A549 (cell line): ENCODE measurements around the gene HNF1A. TPM values are rescaled to one million over a fixed set of nuclear protein-coding genes. Genes with fewer than 3 reads are reported as not detected.
A peak's percentile ranks its signal among the peaks of the same experiment; 100 is the strongest.

Source experiments
- ATAC-seq, 2 experiments: fragments of 200-7000 bp in 1 of 2; fragments of >200 bp in 1 of 2; cut with Nextera tagmentation in 1 of 2; cut with Tn5 transposase in 1 of 2; 3 replicates each; pipeline versions ENCODE4 v1.8.0 to v1.9.1; 2018 to 2020; ENCODE audit warnings: mild to moderate bottlenecking in 1 of 2, moderate library complexity in 1 of 2
- CTCF ChIA-PET: fragments of 300-600 bp; sonication (Branson Sonifier 250); formaldehyde crosslinking; extraction: SDS; loops from one replicate; lab custom pipeline; 2021; ENCODE audit warnings: antibody characterized with exemption, inconsistent platforms; lab: Yijun Ruan, JAX
- POLR2A ChIA-PET: fragments of 350-600 bp; formaldehyde crosslinking; extraction: SDS; loops from one replicate; lab custom pipeline; 2021; ENCODE audit warnings: antibody characterized with exemption, inconsistent platforms; lab: Yijun Ruan, JAX
- DNase-seq, 2 experiments: peaks; one replicate each; pipeline versions ENCODE4 v3.0.0 to v3.0.0-alpha.2; 2011 to 2016; ENCODE audit warnings: low read depth in 1 of 2, low spot score in 1 of 2
- FAIRE-seq: peaks from 2 replicates; lab custom pipeline; 2011; peaks lifted over from hg19 to GRCh38; lab: Jason Lieb, UNC
- H3K27ac ChIP-seq, 2 experiments: fragments of >200 bp; sonication (Bioruptor Twin); formaldehyde crosslinking; 3 replicates each; pipeline ENCODE4 v1.5.1; 2016 to 2017
- H3K4me1 ChIP-seq: fragments of >200 bp; sonication (Bioruptor Twin); formaldehyde crosslinking; 3 replicates; pipeline ENCODE4 v1.6.1; 2016
- H3K4me2 ChIP-seq: fragments of >200 bp; sonication (Bioruptor Twin); formaldehyde crosslinking; 3 replicates; pipeline ENCODE4 v1.6.1; 2016
- H3K4me3 ChIP-seq: fragments of >200 bp; sonication (Bioruptor Twin); formaldehyde crosslinking; 3 replicates; pipeline ENCODE4 v1.5.1; 2016
- H3K9me3 ChIP-seq: fragments of >200 bp; sonication (Bioruptor Twin); formaldehyde crosslinking; 3 replicates; pipeline ENCODE4 v1.6.1; 2016
- ATOH8 ChIP-seq: fragments of 250-450 bp; sonication (Bioruptor Pico); IDR thresholded peaks from 2 replicates; pipeline ENCODE4 v1.5.0; 2020; ENCODE audit warnings: low read depth, mild to moderate bottlenecking, moderate library complexity
- BCL3 ChIP-seq: fragments of >200 bp; sonication (Bioruptor Twin); formaldehyde crosslinking; IDR thresholded peaks from 3 replicates; pipeline ENCODE4 v1.6.1; 2016
- BHLHE40 ChIP-seq: IDR thresholded peaks from 2 replicates; pipeline ENCODE4 v1.6.1; 2012; ENCODE audit warnings: low read depth, low read length, inconsistent platforms
- CEBPB ChIP-seq, 2 experiments: fragments of >200 bp in 1 of 2; sonication (Bioruptor Twin) in 1 of 2; formaldehyde crosslinking in 1 of 2; IDR thresholded peaks; 2 replicates each; pipeline ENCODE4 v1.6.1; 2012 to 2016
- EHMT2 ChIP-seq: fragments of 200-600 bp; sonication (generic); IDR thresholded peaks from 2 replicates; pipeline ENCODE4 v1.6.1; 2016; ENCODE audit warnings: antibody characterized with exemption, low read depth, mild to moderate bottlenecking, moderate library complexity
- EP300 ChIP-seq, 2 experiments: fragments of >200 bp; sonication (Bioruptor Twin); formaldehyde crosslinking; IDR thresholded peaks; 2 replicates in 1 of 2; 3 replicates in 1 of 2; pipeline ENCODE4 v1.6.1; 2016 to 2017
- ESRRA ChIP-seq: fragments of 150-350 bp; IDR thresholded peaks from 2 replicates; pipeline ENCODE4 v1.6.1; 2014; ENCODE audit warnings: mild to moderate bottlenecking, low read length, borderline replicate concordance
- FOXS1 ChIP-seq: fragments of 250-450 bp; sonication (Bioruptor Pico); IDR thresholded peaks from 2 replicates; pipeline ENCODE4 v1.5.0; 2020; ENCODE audit warnings: mild to moderate bottlenecking, moderate library complexity
- HDAC2 ChIP-seq: fragments of 200-600 bp; sonication (generic); IDR thresholded peaks from 2 replicates; pipeline ENCODE4 v1.6.1; 2016
- HES2 ChIP-seq: fragments of >200 bp; sonication (Bioruptor Twin); formaldehyde crosslinking; IDR thresholded peaks from 2 replicates; pipeline ENCODE4 v1.6.1; 2016
- HEYL ChIP-seq: fragments of 250-450 bp; sonication (Bioruptor Pico); IDR thresholded peaks from 2 replicates; pipeline ENCODE4 v1.8.0; 2021; ENCODE audit warnings: mild to moderate bottlenecking, moderate library complexity
- HMGXB4 ChIP-seq: fragments of 250-450 bp; sonication (Bioruptor Pico); IDR thresholded peaks from 2 replicates; pipeline ENCODE4 v1.5.0; 2021; ENCODE audit warnings: mild to moderate bottlenecking, moderate library complexity, borderline replicate concordance
- HOXA7 ChIP-seq: fragments of 250-450 bp; sonication (Bioruptor Pico); IDR thresholded peaks from 2 replicates; pipeline ENCODE4 v1.5.0; 2020; ENCODE audit warnings: mild to moderate bottlenecking, moderate library complexity
- JUN ChIP-seq, 2 experiments: fragments of >200 bp; sonication (Bioruptor Twin); formaldehyde crosslinking; IDR thresholded peaks; 2 replicates in 1 of 2; 3 replicates in 1 of 2; pipeline ENCODE4 v1.6.1; 2016 to 2017
- KDM1A ChIP-seq: fragments of 200-600 bp; sonication (generic); IDR thresholded peaks from 2 replicates; pipeline ENCODE4 v1.6.1; 2016; ENCODE audit warnings: low read depth, mild to moderate bottlenecking
- MAX ChIP-seq: IDR thresholded peaks from 2 replicates; pipeline ENCODE4 v1.6.1; 2012
- MAZ ChIP-seq: fragments of 150-350 bp; IDR thresholded peaks from 2 replicates; pipeline ENCODE4 v1.6.1; 2014; ENCODE audit warnings: antibody characterized with exemption, low read depth, low read length, borderline replicate concordance
- NR3C1 ChIP-seq: fragments of >200 bp; sonication (Bioruptor Twin); formaldehyde crosslinking; IDR thresholded peaks from 3 replicates; pipeline ENCODE4 v1.6.1; 2017
- PBX3 ChIP-seq: IDR thresholded peaks from 2 replicates; pipeline ENCODE4 v1.6.1; 2012
- RAD21 ChIP-seq, 2 experiments: fragments of >200 bp in 1 of 2; sonication (Bioruptor Twin) in 1 of 2; formaldehyde crosslinking in 1 of 2; IDR thresholded peaks in 1 of 2; conservative IDR thresholded peaks in 1 of 2; 2 replicates in 1 of 2; 3 replicates in 1 of 2; pipeline ENCODE4 v1.6.1; 2012 to 2018; ENCODE audit warnings: inconsistent platforms in 1 of 2
- RARB ChIP-seq: fragments of 250-450 bp; sonication (Bioruptor Pico); IDR thresholded peaks from 2 replicates; pipeline ENCODE4 v1.8.0; 2021; ENCODE audit warnings: mild to moderate bottlenecking, moderate library complexity
- RCOR1 ChIP-seq: fragments of 150-350 bp; IDR thresholded peaks from 2 replicates; pipeline ENCODE4 v1.6.1; 2014; ENCODE audit warnings: antibody characterized with exemption, low read length, low read depth
- RFX5 ChIP-seq: fragments of 450-650 bp; IDR thresholded peaks from 2 replicates; pipeline ENCODE4 v1.7.1; 2014; ENCODE audit warnings: antibody characterized with exemption, mild to moderate bottlenecking, moderate library complexity
- RNF2 ChIP-seq: fragments of 200-600 bp; sonication (generic); IDR thresholded peaks from 2 replicates; pipeline ENCODE4 v1.6.1; 2016; ENCODE audit warnings: low read depth, mild to moderate bottlenecking, antibody characterized with exemption, moderate library complexity, borderline replicate concordance
- SREBF2 ChIP-seq: fragments of 450-650 bp; IDR thresholded peaks from 2 replicates; pipeline ENCODE4 v1.6.1; 2014; ENCODE audit warnings: mild to moderate bottlenecking, moderate library complexity
- TFCP2L1 ChIP-seq: fragments of 250-450 bp; sonication (Bioruptor Pico); IDR thresholded peaks from 2 replicates; pipeline ENCODE4 v1.5.0; 2021; ENCODE audit warnings: mild to moderate bottlenecking
- TP53 ChIP-seq: fragments of 250-450 bp; sonication (Bioruptor Pico); IDR thresholded peaks from 2 replicates; pipeline ENCODE4 v1.5.0; 2021; ENCODE audit warnings: mild to moderate bottlenecking, moderate library complexity
- USF2 ChIP-seq: fragments of 450-650 bp; IDR thresholded peaks from 2 replicates; pipeline ENCODE4 v1.6.1; 2014; ENCODE audit warnings: antibody characterized with exemption
- ZC3H11A ChIP-seq: fragments of 450-650 bp; IDR thresholded peaks from 2 replicates; pipeline ENCODE4 v1.6.1; 2014; ENCODE audit warnings: antibody characterized with exemption, mild to moderate bottlenecking
- ZFP36 ChIP-seq: fragments of 450-650 bp; IDR thresholded peaks from 2 replicates; pipeline ENCODE4 v1.6.1; 2014; ENCODE audit warnings: borderline replicate concordance; ENCODE audit not compliant: partially characterized antibody
- ZNF302 ChIP-seq: fragments of 250-450 bp; sonication (Bioruptor Pico); IDR thresholded peaks from 2 replicates; pipeline ENCODE4 v1.9.0; 2021; ENCODE audit warnings: inconsistent platforms, mild to moderate bottlenecking, moderate library complexity
- ZSCAN20 ChIP-seq: fragments of 250-450 bp; sonication (Bioruptor Pico); IDR thresholded peaks from 2 replicates; pipeline ENCODE4 v1.8.0; 2022; ENCODE audit warnings: mild to moderate bottlenecking, moderate library complexity
- WGBS: methylation state at CpG from one replicate; pipeline ENCODE4 v1.1.6; 2017; ENCODE audit errors: missing lambda C conversion rate; 5-methylcytosine and 5-hydroxymethylcytosine counted together
- polyA plus RNA-seq, 4 experiments: library from polyadenylated mRNA; depleted of rRNA in 3 of 4; stranded (reverse); fragments of >200 nt; fragmentation: RNase III in 1 of 4; extraction: RNeasy Plus Mini Kit Qiagen cat#74134 plus additional on column Dnase treatment in 1 of 4; gene quantifications; 2 replicates in 3 of 4; 3 replicates in 1 of 4; pipeline ENCODE4 v1.2.3, GENCODE V29; 2011 to 2017

The HNF1A gene
- polyA plus RNA-seq, 2 of the 4 experiments (the other 2 are of a cell fraction), result 2.6 to 7.3 TPM

GRCh38 chr12:121004253-121004815 is 26.0 kb downstream of the HNF1A start:
- CTCF ChIA-PET, result interaction anchor here (0.5 to 7.8 kb wide), 14 partner anchors 10 to 421 kb away, joined by 3 to 69 read pairs (median 9); partner anchors contain the start of genes C12orf43 and HNF1A
- no peak for DNase-seq
- Histone ChIP-seq H3K9me3 (no peaks in the 10 kb centered on the region), H3K4me1 (peaks cover 4% of the 10 kb centered on the region; the same call in 2 of the 3 replicates), H3K27ac (no peak overlapping the region), H3K4me3 (no peak overlapping the region), H3K4me2 (no peak overlapping the region)
- ATAC-seq, result no peak
- POLR2A ChIA-PET, result no interaction called here
- FAIRE-seq, result no peak
- WGBS, result 86% methylated on average over 15 of the region's 16 CpGs
- TF ChIP-seq HMGXB4 (CRISPR knock-in tag), result no peak
- TF ChIP-seq ESRRA, result no peak
- no peak for TF ChIP-seq NR3C1
- no peak for TF ChIP-seq TP53 (CRISPR knock-in tag)
- TF ChIP-seq RARB (CRISPR knock-in tag), result no peak
- TF ChIP-seq FOXS1 (CRISPR knock-in tag), result no peak
- TF ChIP-seq EP300 (IDR thresholded peaks at IDR 0.05), result no peak
- no peak for TF ChIP-seq EHMT2
- TF ChIP-seq TFCP2L1, result no peak
- no peak for TF ChIP-seq RCOR1
- no peak for TF ChIP-seq JUN (IDR thresholded peaks at IDR 0.05)
- TF ChIP-seq HDAC2, result no peak
- no peak for TF ChIP-seq ZC3H11A
- TF ChIP-seq KDM1A, result no peak
- no peak for TF ChIP-seq HEYL (CRISPR knock-in tag)
- no peak for TF ChIP-seq RNF2
- TF ChIP-seq BCL3, result no peak

GRCh38 chr12:121005346-121005815 is 27.0 kb downstream of the HNF1A start:
- WGBS, result 52% methylated on average over 9 of the region's 9 CpGs
- ChIA-PET CTCF (interaction anchor here (0.6 to 7.8 kb wide), 27 partner anchors 9 to 434 kb away, joined by 3 to 69 read pairs (median 4); partner anchors contain the start of genes C12orf43 and HNF1A), POLR2A (no interaction called here)
- Histone ChIP-seq H3K9me3 (no peaks in the 10 kb centered on the region), H3K27ac (no peak overlapping the region), H3K4me1 (peaks cover 4% of the 10 kb centered on the region; the same call in 2 of the 3 replicates), H3K4me3 (no peak overlapping the region), H3K4me2 (no peak overlapping the region)
- peak; percentile 55 to 70; a peak in 4 of 6 replicates for ATAC-seq
- peak; percentile 51 for FAIRE-seq
- DNase-seq, result peak in 1 of 2 experiments; percentile 79
- TF ChIP-seq BHLHE40 (no peak), RFX5 (no peak), HOXA7 (CRISPR knock-in tag) (no peak), CEBPB (IDR thresholded peaks at IDR 0.05) (no peak), SREBF2 (no peak), MAZ (no peak), MAX (no peak), RAD21 (conservative IDR thresholded peaks at IDR 0.05 in 1 of 2, IDR thresholded peaks at IDR 0.05 in 1 of 2) (peak; percentile 56 to 62), ZFP36 (no peak), ZSCAN20 (CRISPR knock-in tag) (no peak), HES2 (no peak), PBX3 (no peak), ATOH8 (CRISPR knock-in tag) (no peak), USF2 (no peak), RNF2 (no peak), ZNF302 (CRISPR knock-in tag) (no peak), FOXS1 (CRISPR knock-in tag) (no peak)
